Measurements from ENCODE around the gene CENPF.

Gene CENPF

GRCh38 chr1:214707306-214708087 is 104.5 kb downstream of the CENPF start:
- CTCF ChIA-PET, result interaction anchor here (1.1 kb wide), 1 partner anchor 10 kb away, joined by 3 read pairs; no protein-coding TSS in a partner anchor

GRCh38 chr1:214708321-214708955 is 105.4 kb downstream of the CENPF start:
- no peak for DNase-seq (ENCODE audit: low read depth, low spot score)
- CTCF ChIA-PET, result interaction anchor here (1.1 to 1.2 kb wide), 3 partner anchors 9 to 47 kb away, joined by 3 to 4 read pairs (median 3); no protein-coding TSS in a partner anchor
- no peak for TF ChIP-seq CTCF (IDR thresholded peaks at IDR 0.05; ENCODE audit: insufficient read depth, low read length, missing control alignments)
- no peak overlapping the region for H3K4me3 ChIP-seq (ENCODE audit: low read depth, low read length)
- POLR2A ChIA-PET, result no interaction called here

More at GRCh38 chr1:214707306-214708087, 104.5 kb downstream of the CENPF start:
- no peak overlapping the region for H3K4me3 ChIP-seq (ENCODE audit: low read depth, low read length)
- POLR2A ChIA-PET, result no interaction called here
- no peak for TF ChIP-seq CTCF (IDR thresholded peaks at IDR 0.05; ENCODE audit: insufficient read depth, low read length, missing control alignments)
- DNase-seq (ENCODE audit: low read depth, low spot score), result peak; percentile 56

GRCh38 chr1:214709241-214709640 is 106.2 kb downstream of the CENPF start:
- no peak overlapping the region for H3K4me3 ChIP-seq (ENCODE audit: low read depth, low read length)
- ChIA-PET CTCF (interaction anchor here (0.7 to 1.2 kb wide), 4 partner anchors 11 to 71 kb away, joined by 3 to 4 read pairs (median 4); no protein-coding TSS in a partner anchor), POLR2A (no interaction called here)
- no peak for DNase-seq (ENCODE audit: low read depth, low spot score)
- no peak for TF ChIP-seq CTCF (IDR thresholded peaks at IDR 0.05; ENCODE audit: insufficient read depth, low read length, missing control alignments)

- POLR2A ChIA-PET, result no interaction called here
- no peak for TF ChIP-seq CTCF (IDR thresholded peaks at IDR 0.05; ENCODE audit: insufficient read depth, low read length, missing control alignments)
These were observed 109.7 kb downstream of the CENPF start for GRCh38 chr1:214712737-214713136.

More at GRCh38 chr1:214712737-214713136, 109.7 kb downstream of the CENPF start:
- CTCF ChIA-PET, result no interaction called here
- no peak overlapping the region for H3K4me3 ChIP-seq (ENCODE audit: low read depth, low read length)
- no peak for DNase-seq (ENCODE audit: low read depth, low spot score)
